ENCODE data around the gene SMIM11.
A peak's percentile ranks its signal among the peaks of the same experiment; 100 is the strongest.

Gene SMIM11

GRCh38 chr21:34352556-34352955 is 22.8 kb upstream of the SMIM11 start:
- TF ChIP-seq PAX5 (IDR thresholded peaks at IDR 0.05; ENCODE audit: insufficient read depth, low read length, severe bottlenecking): no peak
- TF ChIP-seq POLR2A (IDR thresholded peaks at IDR 0.05; ENCODE audit: low read depth, low read length): no peak
- TF ChIP-seq POLR2AphosphoS5 (IDR thresholded peaks at IDR 0.05; ENCODE audit: low read depth, low read length): no peak
- TF ChIP-seq TAF1 (IDR thresholded peaks at IDR 0.05; ENCODE audit: low read depth, low read length): no peak
- no peak for TF ChIP-seq POU2F2 (IDR thresholded peaks at IDR 0.05; ENCODE audit: low read depth, low read length)
- no peak for TF ChIP-seq SPI1 (IDR thresholded peaks at IDR 0.05; ENCODE audit: low read depth, low read length)
- DNase-seq (ENCODE audit: insufficient read length, low spot score) (no peak), FAIRE-seq (no peak)

GRCh38 chr21:34353182-34353581 is 22.1 kb upstream of the SMIM11 start:
- no peak for FAIRE-seq
- TF ChIP-seq POU2F2 (IDR thresholded peaks at IDR 0.05; ENCODE audit: low read depth, low read length) (no peak), SPI1 (IDR thresholded peaks at IDR 0.05; ENCODE audit: low read depth, low read length) (no peak), TAF1 (IDR thresholded peaks at IDR 0.05; ENCODE audit: low read depth, low read length) (no peak), POLR2A (IDR thresholded peaks at IDR 0.05; ENCODE audit: low read depth, low read length) (no peak), PAX5 (IDR thresholded peaks at IDR 0.05; ENCODE audit: insufficient read depth, low read length, severe bottlenecking) (no peak), POLR2AphosphoS5 (IDR thresholded peaks at IDR 0.05; ENCODE audit: low read depth, low read length) (no peak)
- no peak for DNase-seq (ENCODE audit: insufficient read length, low spot score)

- DNase-seq (ENCODE audit: insufficient read length, low spot score) (no peak), FAIRE-seq (no peak)
- no peak for TF ChIP-seq TAF1 (IDR thresholded peaks at IDR 0.05; ENCODE audit: low read depth, low read length)
- TF ChIP-seq POLR2AphosphoS5 (IDR thresholded peaks at IDR 0.05; ENCODE audit: low read depth, low read length): no peak
- TF ChIP-seq POU2F2 (IDR thresholded peaks at IDR 0.05; ENCODE audit: low read depth, low read length): no peak
Measured at GRCh38 chr21:34354836-34355235, 20.5 kb upstream of the SMIM11 start.

- FAIRE-seq: no peak
- TF ChIP-seq PAX5 (IDR thresholded peaks at IDR 0.05; ENCODE audit: insufficient read depth, low read length, severe bottlenecking) (no peak), POLR2AphosphoS5 (IDR thresholded peaks at IDR 0.05; ENCODE audit: low read depth, low read length) (no peak), POU2F2 (IDR thresholded peaks at IDR 0.05; ENCODE audit: low read depth, low read length) (no peak), TAF1 (IDR thresholded peaks at IDR 0.05; ENCODE audit: low read depth, low read length) (no peak)
- DNase-seq (ENCODE audit: insufficient read length, low spot score): no peak
Measured at GRCh38 chr21:34355570-34355969, 19.7 kb upstream of the SMIM11 start.

GRCh38 chr21:34357889-34358288 is 17.4 kb upstream of the SMIM11 start:
- FAIRE-seq: no peak
- no peak for DNase-seq (ENCODE audit: insufficient read length, low spot score)
- no peak for TF ChIP-seq SPI1 (IDR thresholded peaks at IDR 0.05; ENCODE audit: low read depth, low read length)
- no peak for TF ChIP-seq POU2F2 (IDR thresholded peaks at IDR 0.05; ENCODE audit: low read depth, low read length)
- TF ChIP-seq POLR2AphosphoS5 (IDR thresholded peaks at IDR 0.05; ENCODE audit: low read depth, low read length): no peak
- TF ChIP-seq TAF1 (IDR thresholded peaks at IDR 0.05; ENCODE audit: low read depth, low read length): no peak
- TF ChIP-seq POLR2A (IDR thresholded peaks at IDR 0.05; ENCODE audit: low read depth, low read length): no peak

- no peak for FAIRE-seq
- TF ChIP-seq PAX5 (IDR thresholded peaks at IDR 0.05; ENCODE audit: insufficient read depth, low read length, severe bottlenecking) (no peak), POLR2AphosphoS5 (IDR thresholded peaks at IDR 0.05; ENCODE audit: low read depth, low read length) (no peak), POU2F2 (IDR thresholded peaks at IDR 0.05; ENCODE audit: low read depth, low read length) (no peak), POLR2A (IDR thresholded peaks at IDR 0.05; ENCODE audit: low read depth, low read length) (no peak), TAF1 (IDR thresholded peaks at IDR 0.05; ENCODE audit: low read depth, low read length) (no peak), SPI1 (IDR thresholded peaks at IDR 0.05; ENCODE audit: low read depth, low read length) (no peak)
- no peak for DNase-seq (ENCODE audit: insufficient read length, low spot score)
Measured at GRCh38 chr21:34358866-34359265, 16.4 kb upstream of the SMIM11 start.

- no peak for TF ChIP-seq POU2F2 (IDR thresholded peaks at IDR 0.05; ENCODE audit: low read depth, low read length)
- TF ChIP-seq PAX5 (IDR thresholded peaks at IDR 0.05; ENCODE audit: insufficient read depth, low read length, severe bottlenecking): no peak
- no peak for TF ChIP-seq POLR2AphosphoS5 (IDR thresholded peaks at IDR 0.05; ENCODE audit: low read depth, low read length)
- no peak for TF ChIP-seq SPI1 (IDR thresholded peaks at IDR 0.05; ENCODE audit: low read depth, low read length)
- no peak for TF ChIP-seq POLR2A (IDR thresholded peaks at IDR 0.05; ENCODE audit: low read depth, low read length)
- no peak for TF ChIP-seq TAF1 (IDR thresholded peaks at IDR 0.05; ENCODE audit: low read depth, low read length)
- DNase-seq (ENCODE audit: insufficient read length, low spot score): no peak
- FAIRE-seq: no peak
Measured at GRCh38 chr21:34360488-34361241, 14.6 kb upstream of the SMIM11 start.

- no peak for DNase-seq (ENCODE audit: insufficient read length, low spot score)
- FAIRE-seq: peak; percentile 5
- no peak for TF ChIP-seq POU2F2 (IDR thresholded peaks at IDR 0.05; ENCODE audit: low read depth, low read length)
- no peak for TF ChIP-seq TAF1 (IDR thresholded peaks at IDR 0.05; ENCODE audit: low read depth, low read length)
- no peak for TF ChIP-seq POLR2AphosphoS5 (IDR thresholded peaks at IDR 0.05; ENCODE audit: low read depth, low read length)
- no peak for TF ChIP-seq SPI1 (IDR thresholded peaks at IDR 0.05; ENCODE audit: low read depth, low read length)
- TF ChIP-seq PAX5 (IDR thresholded peaks at IDR 0.05; ENCODE audit: insufficient read depth, low read length, severe bottlenecking): no peak
- TF ChIP-seq POLR2A (IDR thresholded peaks at IDR 0.05; ENCODE audit: low read depth, low read length): no peak
Measured at GRCh38 chr21:34362136-34362444, 13.2 kb upstream of the SMIM11 start.

GRCh38 chr21:34362670-34363069 is 12.6 kb upstream of the SMIM11 start:
- DNase-seq (ENCODE audit: insufficient read length, low spot score) (no peak), FAIRE-seq (no peak)
- TF ChIP-seq PAX5 (IDR thresholded peaks at IDR 0.05; ENCODE audit: insufficient read depth, low read length, severe bottlenecking): no peak

GRCh38 chr21:34363733-34364132 is 11.6 kb upstream of the SMIM11 start, which contains the start of gene KCNE2:
Gene KCNE2, plus strand, starts transcription at chr21:34364006. Its CDS starts 6,473 bp downstream, at chr21:34370479.
- no peak for DNase-seq (ENCODE audit: insufficient read length, low spot score)

More at GRCh38 chr21:34363733-34364132, 11.6 kb upstream of the SMIM11 start, which contains the start of gene KCNE2:
- TF ChIP-seq POU2F2 (IDR thresholded peaks at IDR 0.05; ENCODE audit: low read depth, low read length): no peak
- no peak for TF ChIP-seq TAF1 (IDR thresholded peaks at IDR 0.05; ENCODE audit: low read depth, low read length)
- TF ChIP-seq POLR2AphosphoS5 (IDR thresholded peaks at IDR 0.05; ENCODE audit: low read depth, low read length): no peak
- no peak for TF ChIP-seq PAX5 (IDR thresholded peaks at IDR 0.05; ENCODE audit: insufficient read depth, low read length, severe bottlenecking)
- FAIRE-seq: no peak
